Measurements from ENCODE around the gene MACROD2. TPM values are rescaled to one million over a fixed set of nuclear protein-coding genes. Genes with fewer than 3 reads are reported as not detected.
A peak's percentile ranks its signal among the peaks of the same experiment; 100 is the strongest.

Gene MACROD2
- total RNA-seq, 1 experiment from 2014 or later, result 1.6 TPM

GRCh38 chr20:15976047-15976736, 1980.9 kb downstream of the MACROD2 start:
- Histone ChIP-seq H2AK5ac (ENCODE audit: insufficient read length, low read length) (no peak overlapping the region), H4K91ac (ENCODE audit: insufficient read length, low read depth, low read length) (no peak overlapping the region), H2BK5ac (ENCODE audit: insufficient read length, low read length) (no peak overlapping the region), H3K79me1 (ENCODE audit: insufficient read depth, low read depth, low read length, poor library complexity, severe bottlenecking) (no peaks in the 10 kb centered on the region), H2BK120ac (ENCODE audit: low read depth, low read length, poor library complexity, severe bottlenecking) (no peak overlapping the region), H2BK20ac (ENCODE audit: low read depth, low read length, poor library complexity, severe bottlenecking) (no peak overlapping the region), H3K9me3 (ENCODE audit: control insufficient read depth, low read depth, low read length) (no peaks in the 10 kb centered on the region), H3K23me2 (ENCODE audit: insufficient read length, low read depth, low read length, poor library complexity, severe bottlenecking) (no peaks in the 10 kb centered on the region), H3K14ac (ENCODE audit: insufficient read depth, low read length) (no peak overlapping the region), H3K4me2 (ENCODE audit: insufficient read depth, insufficient read length, low read length) (no peak overlapping the region), H3K9ac (ENCODE audit: extremely low read depth, insufficient read length, low read length) (no peak overlapping the region), H3K18ac (ENCODE audit: insufficient read length, low read depth, low read length) (no peak overlapping the region), H2AFZ (ENCODE audit: low read length) (no peak overlapping the region), H3K4ac (ENCODE audit: low read depth, low read length) (no peak overlapping the region), H2BK12ac (ENCODE audit: insufficient read length, low read depth, low read length) (no peak overlapping the region), H3K79me2 (ENCODE audit: insufficient read depth, low read length) (no peaks in the 10 kb centered on the region), H3K23ac (ENCODE audit: insufficient read length, low read depth, low read length) (no peak overlapping the region), H3K27me3 (ENCODE audit: insufficient read depth, low read length) (no peaks in the 10 kb centered on the region), H3K4me1 (ENCODE audit: insufficient read depth, low read length) (peaks cover 4% of the 10 kb centered on the region; the same call in 1 of the 2 replicates), H3K56ac (ENCODE audit: insufficient read length, low read depth, low read length) (no peak overlapping the region), H4K8ac (replicated peaks; ENCODE audit: insufficient read length, low read depth, low read length) (no peak overlapping the region), H4K20me1 (ENCODE audit: control insufficient read depth, insufficient read depth, insufficient read length) (no peaks in the 10 kb centered on the region), H4K5ac (ENCODE audit: insufficient read length, low read depth, low read length) (no peak overlapping the region), H3T11ph (ENCODE audit: low read length) (no peak overlapping the region), H3K27ac (ENCODE audit: insufficient read length, low read depth, low read length) (peak overlapping the region; percentile 63), H2BK15ac (ENCODE audit: low read depth, low read length) (no peak overlapping the region)
- H3K4me1 Mint-ChIP-seq, result peaks cover 48 to 50% of the 10 kb centered on the region in 2 experiments
- H3K36me3 Mint-ChIP-seq (ENCODE audit: insufficient read depth in 1 of 3, low read depth in 3 of 3), result peaks cover 26 to 41% (median 30%) of the 10 kb centered on the region in 3 experiments
- DNase-seq, result peak; percentile 78
- TF ChIP-seq CTCF (conservative IDR thresholded peaks at IDR 0.05), result no peak
- H3K4me3 Mint-ChIP-seq, result peak overlapping the region in 1 of 2 experiments; percentile 35; a peak in 2 of 5 replicates
- WGBS (ENCODE audit: extremely low coverage, insufficient read length, low lambda C conversion rate), result no CpG with 5 or more reads among the region's 5 CpGs
- H3K27me3 Mint-ChIP-seq (ENCODE audit: low read depth), result no peaks in the 10 kb centered on the region
- H3K9me3 Mint-ChIP-seq, result peaks cover 33 to 38% of the 10 kb centered on the region in 2 experiments
- H3K27ac Mint-ChIP-seq, result peak overlapping the region; percentile 94 to 99 (median 98); a peak in 6 of 7 replicates

Measured in H9 (cell line).